NCI-H2196 treated with DMSO at 0.1 percent for 48 hours (cell line): ENCODE measurements around the gene SPATS2.
"Not testable (repeated sequence)": the region's sequence is repeated elsewhere in the genome, so short reads cannot be mapped to it uniquely, and the experiment has no call there.

Experiments used
- DNase-seq: peaks from one replicate; lab custom pipeline; 2025; ENCODE audit not compliant: unreplicated experiment; lab: John Stamatoyannopoulos, UW

Gene SPATS2

GRCh38 chr12:49367381-49368239 lies at the start of gene SPATS2:
Gene SPATS2, plus strand, starts transcription at chr12:49367462. Its CDS starts 93,551 bp downstream, at chr12:49461013.
- no peak for DNase-seq

GRCh38 chr12:49320411-49321103 lies 46.7 kb upstream of the SPATS2 start:
- not testable (repeated sequence) for DNase-seq

GRCh38 chr12:49322367-49322707 lies 44.9 kb upstream of the SPATS2 start:
- no peak for DNase-seq

- peak; percentile 98 for DNase-seq
Measured at GRCh38 chr12:49322708-49323523, 44.3 kb upstream of the SPATS2 start, which contains the start of gene TROAP. Gene TROAP, plus strand, starts transcription at chr12:49323255. Its CDS starts 354 bp downstream, at chr12:49323609.

GRCh38 chr12:49323524-49324097 lies 43.7 kb upstream of the SPATS2 start:
- no peak for DNase-seq

GRCh38 chr12:49325606-49326005 lies 41.7 kb upstream of the SPATS2 start:
- DNase-seq: no peak

- DNase-seq: no peak
Measured at GRCh38 chr12:49327368-49327767, 39.9 kb upstream of the SPATS2 start.

GRCh38 chr12:49327887-49328286 lies 39.4 kb upstream of the SPATS2 start:
- no peak for DNase-seq

- DNase-seq: no peak
Measured at GRCh38 chr12:49328816-49329215, 38.4 kb upstream of the SPATS2 start.

GRCh38 chr12:49330032-49330619 lies 37.1 kb upstream of the SPATS2 start:
- no peak for DNase-seq

- DNase-seq: no peak
Measured at GRCh38 chr12:49330631-49331379, 36.5 kb upstream of the SPATS2 start.

- no peak for DNase-seq
Measured at GRCh38 chr12:49331380-49332222, 35.7 kb upstream of the SPATS2 start.

GRCh38 chr12:49332441-49332861 lies 34.8 kb upstream of the SPATS2 start:
- no peak for DNase-seq

GRCh38 chr12:49332891-49333371 lies 34.3 kb upstream of the SPATS2 start:
- DNase-seq: no peak

GRCh38 chr12:49333778-49334177 lies 33.5 kb upstream of the SPATS2 start:
- DNase-seq: not testable (repeated sequence)

GRCh38 chr12:49334226-49334625 lies 33.0 kb upstream of the SPATS2 start:
- no peak for DNase-seq

GRCh38 chr12:49334681-49335080 lies 32.6 kb upstream of the SPATS2 start:
- DNase-seq: no peak

GRCh38 chr12:49335118-49335954 lies 31.9 kb upstream of the SPATS2 start:
- no peak for DNase-seq
